Urinary bladder (tissue), 4 donors: ENCODE results near the gene PRR4. TPM values are rescaled to one million over a fixed set of nuclear protein-coding genes. Genes with fewer than 3 reads are reported as not detected.

Source experiments
- DNase-seq: peaks from one replicate; pipeline ENCODE4 v3.0.0-alpha.2; 2015; ENCODE audit errors: extremely low spot score
- H3K27ac ChIP-seq: one replicate; pipeline ENCODE4 v1.5.1; 2013; ENCODE audit warnings: low read depth, mild to moderate bottlenecking, moderate library complexity
- H3K36me3 ChIP-seq: one replicate; pipeline ENCODE4 v1.6.1; 2013; ENCODE audit warnings: mild to moderate bottlenecking, moderate library complexity; ENCODE audit not compliant: insufficient read depth
- H3K4me1 ChIP-seq: one replicate; pipeline ENCODE4 v1.6.1; 2013; ENCODE audit warnings: mild to moderate bottlenecking, moderate library complexity; ENCODE audit not compliant: insufficient read depth
- H3K4me3 ChIP-seq: one replicate; pipeline ENCODE4 v1.5.1; 2013; ENCODE audit warnings: low read depth, low read length
- WGBS: extraction: QIAGEN DNeasy Blood & Tissue Kit; methylation state at CpG from one replicate; pipeline ENCODE4 v1.1.7; 2013; 5-methylcytosine and 5-hydroxymethylcytosine counted together
- polyA plus RNA-seq: library from polyadenylated mRNA; stranded (reverse); fragments of 200-250 nt; gene quantifications from one replicate; pipeline ENCODE4 v1.2.3, GENCODE V29; 2013
- small RNA-seq: library from RNA; depleted of rRNA; stranded (forward); fragments of <200 nt; gene quantifications from one replicate; pipeline ENCODE3, GENCODE V24; 2014
- total RNA-seq: library from RNA; depleted of rRNA; stranded (reverse); fragments of >200 nt; gene quantifications from one replicate; pipeline ENCODE4 v1.2.3, GENCODE V29; 2014
- donor health status: healthy with polysubstance abuse.
- donor health status: healthy.

The PRR4 gene
- total and polyA plus RNA-seq, 2 donors = 2.0 to 4.4 TPM

DNA sequence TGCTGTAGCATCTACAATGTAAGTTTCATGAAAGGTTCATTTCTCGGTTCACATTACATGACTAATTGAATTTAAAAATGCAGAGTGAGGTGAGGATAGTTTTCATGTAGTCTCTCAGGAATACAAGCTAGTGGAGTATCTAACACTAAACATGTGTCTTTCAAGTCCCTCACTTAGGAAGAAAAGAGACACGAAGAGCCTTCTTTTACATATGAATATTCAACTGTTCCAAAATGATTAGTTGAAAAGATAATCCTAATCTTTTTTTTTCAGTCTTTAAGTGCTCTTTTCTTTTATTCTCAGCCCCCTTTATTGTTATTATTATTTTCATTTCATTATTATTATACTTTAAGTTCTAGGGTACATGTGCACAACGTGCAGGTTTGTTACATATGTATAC is 10.8 kb downstream of the PRR4 start:
- WGBS = 84% methylated on average over 3 of the region's 3 CpGs
- Histone ChIP-seq H3K27ac (no peak overlapping the region), H3K4me1 (no peaks in the 10 kb centered on the region), H3K36me3 (no peaks in the 10 kb centered on the region), H3K4me3 (no peak overlapping the region)
- no peak for DNase-seq

DNA sequence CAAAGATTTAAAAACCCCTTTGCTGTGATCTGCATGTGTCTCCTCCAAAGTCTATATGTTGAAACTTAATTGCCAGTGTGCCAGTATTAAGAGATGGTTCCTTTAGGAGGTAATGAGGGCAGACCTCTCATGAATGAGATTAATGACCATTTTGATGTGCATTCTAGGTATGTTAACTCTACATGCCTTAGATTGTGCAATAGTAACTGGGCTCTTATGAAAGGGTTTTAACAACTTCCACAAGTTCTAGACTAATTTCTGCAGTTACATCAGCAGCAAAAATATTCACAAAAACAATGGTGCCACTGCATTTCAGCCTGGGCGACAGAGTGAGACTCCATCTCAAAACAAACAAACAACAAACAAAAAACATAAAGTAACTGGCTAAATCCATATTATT is 19.3 kb downstream of the PRR4 start:
- H3K36me3 ChIP-seq = no peaks in the 10 kb centered on the region
- H3K27ac ChIP-seq = no peak overlapping the region
- H3K4me3 ChIP-seq = no peak overlapping the region
- no peaks in the 10 kb centered on the region for H3K4me1 ChIP-seq
- DNase-seq = no peak
- WGBS = 98% methylated on average over 1 of the region's 1 CpG

DNA sequence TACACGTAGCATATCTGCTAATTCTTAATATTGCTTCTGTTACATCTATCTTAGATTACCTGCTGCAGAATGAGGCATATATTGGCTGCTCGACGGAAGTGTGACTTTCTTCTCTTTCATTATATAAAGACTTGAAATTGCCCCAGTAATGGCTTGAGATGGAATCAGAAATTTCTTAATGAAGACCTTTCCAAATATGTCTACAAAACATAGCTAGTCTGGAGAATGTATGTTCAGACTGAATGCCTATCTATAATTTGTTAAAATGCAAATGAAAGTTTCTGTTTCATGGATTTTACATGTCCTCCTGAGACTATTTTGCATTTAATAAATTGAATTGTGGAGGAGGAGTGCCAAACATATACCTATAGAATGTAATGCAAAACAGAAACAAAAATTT is 23.0 kb downstream of the PRR4 start, which contains the start of gene TAS2R10:
TSS of gene TAS2R10 (minus strand) at position 101 of the 400 bp plus-strand sequence. CDS start at position 12, 89 bp downstream.
- no peak within 1 kb of the TSS for H3K27ac ChIP-seq
- H3K4me3 ChIP-seq = no peak within 1 kb of the TSS
- no peaks in the 10 kb centered on the region for H3K36me3 ChIP-seq
- no peak for DNase-seq
- 66% methylated on average over 3 of the region's 3 CpGs for WGBS
- no peaks in the 10 kb centered on the region for H3K4me1 ChIP-seq

DNA sequence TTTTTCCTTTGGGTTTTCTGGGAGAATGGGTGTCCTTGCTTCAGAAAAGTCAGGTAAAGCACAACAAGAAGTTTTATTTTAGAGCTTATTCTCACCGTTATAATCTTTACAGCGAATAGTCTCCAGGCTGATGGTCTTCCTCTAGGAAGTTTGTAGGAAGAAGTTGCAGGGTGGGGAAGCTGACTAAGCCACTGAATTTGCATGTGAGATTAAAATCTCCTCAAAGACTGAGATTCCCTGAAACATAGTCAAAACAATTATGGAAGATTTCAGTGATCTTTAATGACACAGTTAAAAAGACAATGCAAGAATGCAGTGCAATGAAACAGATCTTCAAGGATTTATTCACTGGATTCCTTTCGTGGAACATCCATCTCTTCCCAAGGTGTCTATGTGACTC is 24.3 kb downstream of the PRR4 start:
- WGBS = 81% methylated on average over 3 of the region's 3 CpGs
- Histone ChIP-seq H3K4me1 (no peaks in the 10 kb centered on the region), H3K4me3 (no peak overlapping the region), H3K27ac (no peak overlapping the region), H3K36me3 (no peaks in the 10 kb centered on the region)
- DNase-seq = no peak

DNA sequence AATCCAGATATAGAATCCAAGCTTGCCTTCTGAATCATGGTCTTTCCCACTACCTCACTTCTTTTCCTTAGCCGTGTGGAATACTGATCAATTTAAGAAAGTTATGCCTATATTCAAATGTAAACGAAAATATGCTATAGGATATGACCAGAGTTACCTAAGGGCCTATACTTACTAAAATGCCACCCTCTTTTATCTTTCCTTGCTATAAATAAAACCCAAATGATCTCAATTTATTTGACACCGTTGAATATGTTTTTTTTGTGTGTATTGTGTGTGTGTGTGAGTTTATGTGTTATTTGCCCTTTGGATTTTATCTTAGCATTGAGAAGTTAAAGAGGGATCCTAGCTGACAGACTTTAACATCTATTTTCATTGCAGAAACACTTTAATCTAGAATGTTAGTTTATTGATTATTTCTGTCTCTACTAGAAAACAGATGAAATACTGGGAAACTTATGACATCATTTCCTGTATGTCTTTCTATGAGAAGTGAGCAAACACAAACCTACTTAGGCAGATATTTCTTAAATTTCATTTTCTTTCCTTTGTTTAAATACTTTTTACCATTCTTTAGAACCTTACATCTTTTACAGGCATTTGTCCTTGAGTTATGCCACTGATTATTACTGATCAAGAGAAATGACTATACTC is 37.3 kb downstream of the PRR4 start:
- no peaks in the 10 kb centered on the region for H3K36me3 ChIP-seq
- DNase-seq = no peak
- no peak overlapping the region for H3K4me3 ChIP-seq
- no peaks in the 10 kb centered on the region for H3K4me1 ChIP-seq
- WGBS = 82% methylated on average over 3 of the region's 3 CpGs
- H3K27ac ChIP-seq = no peak overlapping the region

DNA sequence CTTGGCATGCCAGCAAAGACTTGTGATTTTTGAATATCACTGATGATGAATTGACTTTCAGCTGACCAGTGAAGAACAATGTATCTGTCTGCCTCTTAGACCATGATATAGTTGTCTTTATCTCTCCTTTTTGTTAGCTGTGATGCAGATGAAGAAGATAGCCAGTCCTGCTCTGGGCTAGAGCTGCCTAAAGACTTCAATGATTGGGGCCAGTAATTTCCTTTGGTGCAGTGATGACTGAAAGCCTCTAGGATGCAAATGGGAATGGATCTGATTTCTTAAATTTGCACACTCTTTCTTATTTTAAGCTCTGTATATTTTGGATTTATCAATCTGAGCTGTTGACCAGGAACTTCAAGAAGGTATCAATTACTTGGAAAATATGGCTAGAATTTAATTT is 39.2 kb downstream of the PRR4 start, which contains the start of gene TAS2R9:
TSS of gene TAS2R9 (minus strand) at position 101 of the 400 bp plus-strand sequence. CDS start at position 8, 93 bp downstream.
- DNase-seq = no peak
- Histone ChIP-seq H3K27ac (no peak within 1 kb of the TSS), H3K4me1 (no peaks in the 10 kb centered on the region), H3K36me3 (no peaks in the 10 kb centered on the region), H3K4me3 (no peak within 1 kb of the TSS)

DNA sequence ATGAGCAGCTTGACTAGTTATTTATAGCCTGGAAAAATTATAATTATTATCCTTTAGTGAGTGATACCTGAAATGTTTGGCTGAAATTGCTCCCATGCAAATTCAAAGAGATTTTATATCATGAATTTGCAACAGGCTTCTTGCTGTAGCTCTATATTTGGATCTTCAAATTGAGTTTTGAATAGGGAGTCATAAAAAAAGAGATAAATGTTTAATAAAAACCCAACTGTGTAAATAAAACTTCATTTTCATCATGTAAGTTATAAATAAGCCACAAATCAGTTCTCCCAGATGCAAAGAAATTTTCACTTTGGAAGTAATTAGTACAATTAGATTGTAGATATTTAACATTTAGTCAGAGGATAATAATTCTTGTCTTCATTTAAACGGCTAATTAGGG is 42.1 kb downstream of the PRR4 start, which contains the start of gene TAS2R8:
TSS of gene TAS2R8 (minus strand) at position 101 of the 400 bp plus-strand sequence. CDS start 306 bp downstream, outside the sequence.
- WGBS = 74% methylated on average over 1 of the region's 1 CpG
- Histone ChIP-seq H3K4me3 (no peak within 1 kb of the TSS), H3K27ac (no peak within 1 kb of the TSS), H3K36me3 (no peaks in the 10 kb centered on the region), H3K4me1 (no peaks in the 10 kb centered on the region)
- DNase-seq = no peak

DNA sequence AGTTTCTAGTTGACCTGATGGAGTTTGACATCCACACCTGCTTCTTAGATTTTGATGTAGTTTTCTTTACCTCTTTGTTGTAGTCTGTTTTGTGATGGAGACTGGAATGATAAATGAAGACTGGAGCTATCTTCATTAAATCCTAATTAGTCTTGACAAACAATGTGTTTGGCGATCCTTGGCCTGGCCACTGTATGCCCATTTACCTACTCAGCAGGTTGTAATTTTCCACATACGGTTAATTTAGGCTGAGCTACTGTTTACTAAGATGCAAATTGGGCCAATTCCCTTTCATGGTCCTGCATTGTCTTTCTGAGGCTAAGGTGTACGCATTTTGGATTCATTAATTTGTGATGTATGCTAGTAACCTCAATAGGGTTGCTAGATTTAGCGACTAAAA is 46.7 kb downstream of the PRR4 start, which contains the start of gene TAS2R7:
TSS of gene TAS2R7 (minus strand) at position 41 of the 400 bp plus-strand sequence. CDS start 57 bp downstream, outside the sequence.
- Histone ChIP-seq H3K27ac (no peak within 1 kb of the TSS), H3K4me3 (no peak within 1 kb of the TSS), H3K36me3 (no peaks in the 10 kb centered on the region), H3K4me1 (no peaks in the 10 kb centered on the region)
- WGBS = 48% methylated on average over 4 of the region's 4 CpGs
- no peak for DNase-seq

DNA sequence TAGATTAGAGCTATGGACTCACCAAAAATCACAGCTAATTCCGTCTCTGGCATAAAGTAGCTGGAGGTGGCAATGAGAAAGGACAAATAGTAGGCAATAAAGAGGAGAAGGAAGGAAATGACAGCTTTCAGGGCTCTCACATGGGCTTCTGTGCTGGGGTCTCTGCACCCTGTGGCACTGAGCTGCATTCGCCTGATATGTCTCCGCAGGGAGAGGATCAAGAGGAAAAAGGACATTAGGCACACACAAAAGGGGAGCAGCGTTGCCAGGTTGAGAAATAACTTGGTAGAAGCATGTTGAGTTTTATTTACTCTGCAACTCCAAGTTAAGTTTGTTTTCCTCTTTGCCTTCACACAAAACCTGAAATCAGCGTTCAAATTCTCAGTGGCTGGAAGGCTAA is 47.5 kb downstream of the PRR4 start:
- no peak overlapping the region for H3K27ac ChIP-seq
- 45% methylated on average over 5 of the region's 5 CpGs for WGBS
- DNase-seq = no peak
- no peaks in the 10 kb centered on the region for H3K36me3 ChIP-seq
- H3K4me3 ChIP-seq = no peak overlapping the region
- H3K4me1 ChIP-seq = no peaks in the 10 kb centered on the region

Small RNA genes lying within 50 kb of the gene (small RNA-seq; reads per million reads assigned to genes)
- gene PRR4 = not detected

Other genes with a start within 250 kb of the PRR4 start
- 49.6 TPM for gene MAGOHB, start 235.9 kb downstream of the PRR4 start, total RNA-seq
- 18.0 TPM for gene MAGOHB, start 235.9 kb downstream of the PRR4 start, polyA plus RNA-seq
- 5.0 TPM for gene STYK1, start 175.4 kb downstream of the PRR4 start, total RNA-seq
- gene STYK1, start 175.4 kb downstream of the PRR4 start, polyA plus RNA-seq = 1.1 TPM
- gene YBX3, start 126.2 kb downstream of the PRR4 start, total RNA-seq = 100.0 TPM
- 523 TPM for gene YBX3, start 126.2 kb downstream of the PRR4 start, polyA plus RNA-seq
- gene TAS2R7, start 46.8 kb downstream of the PRR4 start, total RNA-seq = not detected
- not detected for gene TAS2R7, start 46.8 kb downstream of the PRR4 start, polyA plus RNA-seq
- 0.58 TPM for gene TAS2R8, start 42.2 kb downstream of the PRR4 start, total RNA-seq
- not detected for gene TAS2R8, start 42.2 kb downstream of the PRR4 start, polyA plus RNA-seq
- 0.37 TPM for gene TAS2R9, start 39.3 kb downstream of the PRR4 start, total RNA-seq
- not detected for gene TAS2R9, start 39.3 kb downstream of the PRR4 start, polyA plus RNA-seq
- 7.8 TPM for gene TAS2R10, start 23.1 kb downstream of the PRR4 start, total RNA-seq
- gene TAS2R10, start 23.1 kb downstream of the PRR4 start, polyA plus RNA-seq = not detected
- 103 TPM for gene PRH1, start 34.8 kb upstream of the PRR4 start, total RNA-seq
- 4.5 TPM for gene PRH1, start 34.8 kb upstream of the PRR4 start, polyA plus RNA-seq
- 14.3 TPM for gene TAS2R13, start 60.1 kb upstream of the PRR4 start, total RNA-seq
- gene TAS2R13, start 60.1 kb upstream of the PRR4 start, polyA plus RNA-seq = not detected
- gene PRH2, start 79.8 kb upstream of the PRR4 start, total RNA-seq = not detected
- not detected for gene PRH2, start 79.8 kb upstream of the PRR4 start, polyA plus RNA-seq
- 20.3 TPM for gene TAS2R14, start 89.8 kb upstream of the PRR4 start, total RNA-seq
- 1.2 TPM for gene TAS2R14, start 89.8 kb upstream of the PRR4 start, polyA plus RNA-seq
- gene TAS2R50, start 137.4 kb upstream of the PRR4 start, total RNA-seq = 20.0 TPM
- not detected for gene TAS2R50, start 137.4 kb upstream of the PRR4 start, polyA plus RNA-seq
- gene TAS2R20, start 148.8 kb upstream of the PRR4 start, total RNA-seq = 23.7 TPM
- 0.22 TPM for gene TAS2R20, start 148.8 kb upstream of the PRR4 start, polyA plus RNA-seq
- gene TAS2R19, start 173.1 kb upstream of the PRR4 start, total RNA-seq = 24.5 TPM
- 0.24 TPM for gene TAS2R19, start 173.1 kb upstream of the PRR4 start, polyA plus RNA-seq
- gene TAS2R31, start 181.9 kb upstream of the PRR4 start, total RNA-seq = 27.1 TPM
- 0.15 TPM for gene TAS2R31, start 181.9 kb upstream of the PRR4 start, polyA plus RNA-seq
- 11.7 TPM for gene TAS2R46, start 212.8 kb upstream of the PRR4 start, total RNA-seq
- gene TAS2R46, start 212.8 kb upstream of the PRR4 start, polyA plus RNA-seq = not detected
- gene TAS2R43, start 242.8 kb upstream of the PRR4 start, total RNA-seq = 23.7 TPM
- gene TAS2R43, start 242.8 kb upstream of the PRR4 start, polyA plus RNA-seq = not detected